Hepatic stellate cell (primary cell): ENCODE measurements around the gene TLE7.

ENCODE experiments used
- DNase-seq: peaks from one replicate; pipeline ENCODE4 v3.0.0; 2011; ENCODE audit warnings: low spot score

Gene TLE7

GRCh38 chr16:71448274-71448866 is 6.5 kb upstream of the TLE7 start:
- DNase-seq = no peak

GRCh38 chr16:71443714-71444113 is 1.9 kb upstream of the TLE7 start:
- no peak for DNase-seq

- no peak for DNase-seq
These were observed 355 bp downstream of the TLE7 start for GRCh38 chr16:71441348-71442050.

GRCh38 chr16:71440669-71441347 is 1.0 kb downstream of the TLE7 start:
- DNase-seq = no peak

GRCh38 chr16:71439523-71439922 is 2.3 kb downstream of the TLE7 start:
- no peak for DNase-seq

GRCh38 chr16:71436473-71436872 is 5.4 kb downstream of the TLE7 start:
- no peak for DNase-seq

- no peak for DNase-seq
These were observed 8.9 kb downstream of the TLE7 start for GRCh38 chr16:71432906-71433305.

- no peak for DNase-seq
These were observed 9.9 kb downstream of the TLE7 start for GRCh38 chr16:71431991-71432390.

GRCh38 chr16:71431176-71431575 is 10.7 kb downstream of the TLE7 start:
- DNase-seq = no peak

- DNase-seq = no peak
These were observed 11.1 kb downstream of the TLE7 start for GRCh38 chr16:71430744-71431143.

GRCh38 chr16:71429581-71429980 is 12.3 kb downstream of the TLE7 start:
- no peak for DNase-seq

GRCh38 chr16:71428883-71429282 is 13.0 kb downstream of the TLE7 start:
- DNase-seq = no peak

GRCh38 chr16:71428385-71428784 is 13.5 kb downstream of the TLE7 start:
- no peak for DNase-seq

- no peak for DNase-seq
These were observed 14.8 kb downstream of the TLE7 start for GRCh38 chr16:71426880-71427615.

GRCh38 chr16:71426069-71426879 is 15.6 kb downstream of the TLE7 start:
- peak; percentile 55 for DNase-seq

GRCh38 chr16:71425746-71426068 is 16.1 kb downstream of the TLE7 start:
- no peak for DNase-seq

- no peak for DNase-seq
These were observed 17.2 kb downstream of the TLE7 start for GRCh38 chr16:71424626-71425025.

GRCh38 chr16:71423865-71424264 is 18.0 kb downstream of the TLE7 start:
- no peak for DNase-seq

GRCh38 chr16:71423016-71423415 is 18.8 kb downstream of the TLE7 start:
- no peak for DNase-seq

GRCh38 chr16:71421911-71422310 is 19.9 kb downstream of the TLE7 start:
- DNase-seq = peak; percentile 34

GRCh38 chr16:71414038-71414437 is 27.8 kb downstream of the TLE7 start:
- DNase-seq = no peak

GRCh38 chr16:71413341-71413740 is 28.5 kb downstream of the TLE7 start:
- no peak for DNase-seq
